ENCODE data around the gene DENND2A. TPM values are rescaled to one million over a fixed set of nuclear protein-coding genes. Genes with fewer than 3 reads are reported as not detected.

Gene DENND2A

GRCh38 chr7:140479062-140479738, 161.4 kb downstream of the DENND2A start, which contains the start of gene MKRN1:
Gene MKRN1 (minus strand): TSS chr7:140479505. CDS start chr7:140479344, 161 bp downstream.
- Histone ChIP-seq H3K4me3 (ENCODE audit: low read length) (peak within 1 kb of the TSS; percentile 89), H3K9me3 (replicated peaks; ENCODE audit: low read length) (no peaks in the 10 kb centered on the region), H3K36me3 (ENCODE audit: insufficient read depth, low read length) (no peaks in the 10 kb centered on the region), H3K4me2 (ENCODE audit: low read length) (peak within 1 kb of the TSS; percentile 93), H3K27me3 (ENCODE audit: control insufficient read depth, insufficient read depth, low read length) (peaks cover 10% of the 10 kb centered on the region), H3K9ac (ENCODE audit: low read depth, low read length) (peak within 1 kb of the TSS; percentile 93), H3K4me1 (ENCODE audit: control insufficient read depth, insufficient read depth, low read length) (peaks cover 3% of the 10 kb centered on the region)

- Histone ChIP-seq H3K9me3 (replicated peaks; ENCODE audit: low read length) (no peaks in the 10 kb centered on the region), H3K4me2 (ENCODE audit: low read length) (peak overlapping the region; percentile 93), H3K36me3 (ENCODE audit: insufficient read depth, low read length) (no peaks in the 10 kb centered on the region), H3K27me3 (ENCODE audit: control insufficient read depth, insufficient read depth, low read length) (peaks cover 3% of the 10 kb centered on the region), H3K4me3 (ENCODE audit: low read length) (peak overlapping the region; percentile 89), H3K9ac (ENCODE audit: low read depth, low read length) (peak overlapping the region; percentile 93), H3K4me1 (ENCODE audit: control insufficient read depth, insufficient read depth, low read length) (peaks cover 3% of the 10 kb centered on the region)
These were observed 162.2 kb downstream of the DENND2A start for GRCh38 chr7:140478246-140479061.

DNA sequence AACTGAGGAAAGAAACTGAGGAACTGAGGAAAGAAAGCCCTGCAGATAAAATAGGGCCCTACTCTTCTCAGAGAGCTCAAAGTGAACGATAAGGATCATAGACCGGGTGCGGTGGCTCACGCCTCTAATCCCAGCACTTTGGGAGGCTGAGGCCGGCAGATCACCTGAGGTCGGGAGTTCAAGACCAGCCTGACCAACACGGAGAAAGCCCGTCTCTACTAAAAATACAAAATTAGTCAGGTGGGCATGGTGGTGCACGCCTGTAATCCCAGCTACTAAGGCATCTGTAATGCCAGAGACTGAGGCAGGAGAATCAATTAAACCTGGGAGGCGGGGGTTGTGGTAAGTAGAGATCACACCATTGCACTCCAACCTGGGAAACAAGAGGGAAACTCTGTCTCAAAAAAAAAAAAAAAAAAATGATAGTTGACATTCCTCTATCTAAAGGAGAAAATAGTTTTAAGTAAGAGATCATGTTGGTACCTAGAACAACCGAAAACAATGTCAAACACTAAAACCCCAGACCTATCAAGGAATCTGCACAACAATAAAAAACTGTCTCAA, 163.8 kb downstream of the DENND2A start:
- Histone ChIP-seq H3K27me3 (ENCODE audit: control insufficient read depth, insufficient read depth, low read length) (no peaks in the 10 kb centered on the region), H3K9me3 (replicated peaks; ENCODE audit: low read length) (no peaks in the 10 kb centered on the region), H3K4me3 (ENCODE audit: low read length) (no peak overlapping the region), H3K36me3 (ENCODE audit: insufficient read depth, low read length) (peaks cover under 1% of the 10 kb centered on the region), H3K9ac (ENCODE audit: low read depth, low read length) (no peak overlapping the region), H3K4me2 (ENCODE audit: low read length) (no peak overlapping the region), H3K4me1 (ENCODE audit: control insufficient read depth, insufficient read depth, low read length) (peaks cover 3% of the 10 kb centered on the region)

GRCh38 chr7:140475747-140476333, 164.8 kb downstream of the DENND2A start:
- Histone ChIP-seq H3K36me3 (ENCODE audit: insufficient read depth, low read length) (peaks cover 5% of the 10 kb centered on the region), H3K4me1 (ENCODE audit: control insufficient read depth, insufficient read depth, low read length) (peaks cover 3% of the 10 kb centered on the region), H3K9ac (ENCODE audit: low read depth, low read length) (no peak overlapping the region), H3K4me3 (ENCODE audit: low read length) (no peak overlapping the region), H3K9me3 (replicated peaks; ENCODE audit: low read length) (no peaks in the 10 kb centered on the region), H3K4me2 (ENCODE audit: low read length) (no peak overlapping the region), H3K27me3 (ENCODE audit: control insufficient read depth, insufficient read depth, low read length) (no peaks in the 10 kb centered on the region)

Small RNA genes lying within 50 kb of the gene (small RNA-seq; reads per million reads assigned to genes)
- gene RF00019 (not detected), gene RN7SL771P (not detected)
